WTC11 (cell line): ENCODE results near the gene SPRING1.

Experiments used
- ATF6 ChIP-seq: sonication (generic); formaldehyde crosslinking; IDR thresholded peaks from 2 replicates; pipeline ENCODE4 v1.8.1; 2023; ENCODE audit warnings: mild to moderate bottlenecking, missing genetic modification reagents
- CREB1 ChIP-seq: sonication (generic); formaldehyde crosslinking; IDR thresholded peaks from 2 replicates; pipeline ENCODE4 v1.8.0; 2023; ENCODE audit warnings: mild to moderate bottlenecking, missing genetic modification reagents
- ERG ChIP-seq: fragments of 250-450 bp; sonication (Bioruptor Pico); IDR thresholded peaks from 2 replicates; pipeline ENCODE4 v1.8.0; 2021; ENCODE audit warnings: mild to moderate bottlenecking
- ZNF396 ChIP-seq: fragments of 250-450 bp; sonication (Bioruptor Pico); IDR thresholded peaks from 2 replicates; pipeline ENCODE4 v1.8.0; 2021; ENCODE audit warnings: mild to moderate bottlenecking, moderate library complexity, borderline replicate concordance
- ZNF423 ChIP-seq: fragments of 250-450 bp; sonication (Bioruptor Pico); IDR thresholded peaks from 2 replicates; pipeline ENCODE4 v2.1.2; 2022; ENCODE audit warnings: mild to moderate bottlenecking, moderate library complexity
- TF ChIP-seq, protein P1 (sequence below): fragments of 200-600 bp; IDR thresholded peaks from 2 replicates; pipeline ENCODE4 v1.8.0; 2022; ENCODE audit warnings: antibody characterized with exemption

DNA sequence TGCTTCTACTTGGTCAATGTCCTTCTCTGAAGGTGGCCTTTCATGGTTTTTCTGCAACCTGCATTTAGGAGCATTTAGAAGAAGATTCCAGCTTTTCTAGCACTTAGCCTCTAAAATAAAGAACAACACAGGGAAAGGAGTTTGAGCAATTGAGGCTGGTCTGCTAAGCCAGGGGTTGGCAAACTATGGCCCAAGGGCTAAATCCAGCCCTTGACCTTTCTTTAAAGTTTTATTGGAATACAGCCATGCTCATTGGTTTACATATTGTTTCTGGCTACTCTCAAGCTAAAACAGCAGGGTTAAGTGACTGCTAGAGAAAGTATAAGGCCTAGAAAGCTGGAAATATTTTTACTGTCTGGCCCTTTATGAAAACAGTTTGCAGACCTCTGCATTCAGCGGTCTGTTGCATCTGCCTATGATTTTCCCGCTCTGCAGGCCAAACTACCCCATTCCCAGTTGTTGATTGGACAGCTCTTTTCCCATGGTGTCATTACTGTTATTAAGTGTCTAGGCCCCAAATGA, 39.3 kb downstream of the SPRING1 start:
- TF ChIP-seq ERG (CRISPR knock-in tag) (no peak), ATF6 (no peak), CREB1 (CRISPR knock-in tag) (no peak), ZNF396 (CRISPR knock-in tag) (no peak), ZNF423 (CRISPR knock-in tag) (no peak)
- TF ChIP-seq, protein P1, sequence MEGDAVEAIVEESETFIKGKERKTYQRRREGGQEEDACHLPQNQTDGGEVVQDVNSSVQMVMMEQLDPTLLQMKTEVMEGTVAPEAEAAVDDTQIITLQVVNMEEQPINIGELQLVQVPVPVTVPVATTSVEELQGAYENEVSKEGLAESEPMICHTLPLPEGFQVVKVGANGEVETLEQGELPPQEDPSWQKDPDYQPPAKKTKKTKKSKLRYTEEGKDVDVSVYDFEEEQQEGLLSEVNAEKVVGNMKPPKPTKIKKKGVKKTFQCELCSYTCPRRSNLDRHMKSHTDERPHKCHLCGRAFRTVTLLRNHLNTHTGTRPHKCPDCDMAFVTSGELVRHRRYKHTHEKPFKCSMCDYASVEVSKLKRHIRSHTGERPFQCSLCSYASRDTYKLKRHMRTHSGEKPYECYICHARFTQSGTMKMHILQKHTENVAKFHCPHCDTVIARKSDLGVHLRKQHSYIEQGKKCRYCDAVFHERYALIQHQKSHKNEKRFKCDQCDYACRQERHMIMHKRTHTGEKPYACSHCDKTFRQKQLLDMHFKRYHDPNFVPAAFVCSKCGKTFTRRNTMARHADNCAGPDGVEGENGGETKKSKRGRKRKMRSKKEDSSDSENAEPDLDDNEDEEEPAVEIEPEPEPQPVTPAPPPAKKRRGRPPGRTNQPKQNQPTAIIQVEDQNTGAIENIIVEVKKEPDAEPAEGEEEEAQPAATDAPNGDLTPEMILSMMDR: no peak
